HCEC 1CT (cell line): ENCODE measurements around the gene SEC14L2.

Source experiments
- DNase-seq: peaks from one replicate; pipeline ENCODE4 v3.0.0-alpha.2; 2017

SEC14L2 gene

GRCh38 chr22:30408388-30409102 lies 11.7 kb downstream of the SEC14L2 start:
- DNase-seq: peak; percentile 9

GRCh38 chr22:30411780-30412179 lies 15.0 kb downstream of the SEC14L2 start:
- no peak for DNase-seq

- no peak for DNase-seq
Measured at GRCh38 chr22:30413001-30413400, 16.2 kb downstream of the SEC14L2 start.

- no peak for DNase-seq
Measured at GRCh38 chr22:30413745-30414524, 17.1 kb downstream of the SEC14L2 start.

GRCh38 chr22:30414525-30415047 lies 17.8 kb downstream of the SEC14L2 start:
- DNase-seq: no peak

GRCh38 chr22:30416403-30416802 lies 19.6 kb downstream of the SEC14L2 start:
- DNase-seq: no peak

GRCh38 chr22:30416837-30417236 lies 20.0 kb downstream of the SEC14L2 start:
- no peak for DNase-seq

GRCh38 chr22:30420347-30421125 lies 23.7 kb downstream of the SEC14L2 start:
- DNase-seq: peak; percentile 92

GRCh38 chr22:30421695-30422480 lies 25.1 kb downstream of the SEC14L2 start:
- no peak for DNase-seq

GRCh38 chr22:30422481-30423300 lies 25.9 kb downstream of the SEC14L2 start:
- peak; percentile 97 for DNase-seq

GRCh38 chr22:30423301-30423958 lies 26.6 kb downstream of the SEC14L2 start:
- DNase-seq: no peak

GRCh38 chr22:30423959-30424533 lies 27.2 kb downstream of the SEC14L2 start:
- DNase-seq: peak; percentile 100

- DNase-seq: no peak
Measured at GRCh38 chr22:30424534-30425326, 27.9 kb downstream of the SEC14L2 start.

- DNase-seq: no peak
Measured at GRCh38 chr22:30425327-30425615, 28.5 kb downstream of the SEC14L2 start.

- peak; percentile 57 for DNase-seq
Measured at GRCh38 chr22:30425616-30426387, 29.0 kb downstream of the SEC14L2 start, which contains the start of gene MTFP1. MTFP1 (plus strand) TSS chr22:30425768; CDS start chr22:30425880, 112 bp downstream.

GRCh38 chr22:30426388-30427353 lies 29.9 kb downstream of the SEC14L2 start:
- DNase-seq: peak; percentile 74

GRCh38 chr22:30427871-30428270 lies 31.1 kb downstream of the SEC14L2 start:
- DNase-seq: no peak

- no peak for DNase-seq
Measured at GRCh38 chr22:30429887-30430286, 33.1 kb downstream of the SEC14L2 start.
